Hematopoietic multipotent progenitor cell treated with erythropoietin and hydrocortisone succinate and interleukin-3 and kit ligand, for 15 days (in vitro differentiated cells): ENCODE results near the gene ISCU.
"Not testable (repeated sequence)": the region's sequence is repeated elsewhere in the genome, so short reads cannot be mapped to it uniquely, and the experiment has no call there.

Source experiments
- DNase-seq: peaks from one replicate; pipeline ENCODE4 v3.0.0-alpha.2; 2015; ENCODE audit warnings: low spot score

ISCU gene

GRCh38 chr12:108570743-108571608 is 8.6 kb downstream of the ISCU start:
- peak; percentile 21 for DNase-seq

- no peak for DNase-seq
Observed at GRCh38 chr12:108571609-108572165, 9.3 kb downstream of the ISCU start.

GRCh38 chr12:108572166-108572790 is 9.9 kb downstream of the ISCU start:
- DNase-seq: no peak

- no peak for DNase-seq
Observed at GRCh38 chr12:108573317-108573716, 10.9 kb downstream of the ISCU start.

- DNase-seq: not testable (repeated sequence)
Observed at GRCh38 chr12:108574276-108574675, 11.9 kb downstream of the ISCU start.

GRCh38 chr12:108575199-108575912 is 13.0 kb downstream of the ISCU start:
- no peak for DNase-seq

- no peak for DNase-seq
Observed at GRCh38 chr12:108576660-108577234, 14.4 kb downstream of the ISCU start.

- DNase-seq: no peak
Observed at GRCh38 chr12:108577458-108577857, 15.1 kb downstream of the ISCU start.

- DNase-seq: no peak
Observed at GRCh38 chr12:108578264-108578663, 15.9 kb downstream of the ISCU start.

GRCh38 chr12:108578813-108579212 is 16.4 kb downstream of the ISCU start:
- DNase-seq: no peak

GRCh38 chr12:108580531-108580930 is 18.1 kb downstream of the ISCU start:
- no peak for DNase-seq

GRCh38 chr12:108581311-108582227 is 19.2 kb downstream of the ISCU start:
- DNase-seq: no peak

- DNase-seq: no peak
Observed at GRCh38 chr12:108582509-108582908, 20.1 kb downstream of the ISCU start.

GRCh38 chr12:108582978-108583770 is 20.8 kb downstream of the ISCU start:
- DNase-seq: no peak

- DNase-seq: no peak
Observed at GRCh38 chr12:108583991-108584390, 21.6 kb downstream of the ISCU start.

GRCh38 chr12:108584456-108585065 is 22.2 kb downstream of the ISCU start:
- DNase-seq: no peak

- no peak for DNase-seq
Observed at GRCh38 chr12:108585864-108586263, 23.5 kb downstream of the ISCU start.

GRCh38 chr12:108586306-108586705 is 23.9 kb downstream of the ISCU start:
- no peak for DNase-seq

- no peak for DNase-seq
Observed at GRCh38 chr12:108587826-108588225, 25.4 kb downstream of the ISCU start.
